Immature natural killer cell (primary cell): ENCODE data around the gene PUS3. TPM values are rescaled to one million over a fixed set of nuclear protein-coding genes. Genes with fewer than 3 reads are reported as not detected.

Experiments
- polyA plus RNA-seq, 3 donors: library from polyadenylated mRNA; unstranded; fragments of 300-500 nt; fragmentation: Illumina TruSeq; gene quantifications; one replicate each; pipeline ENCODE4 v1.2.3, GENCODE V29; 2021

PUS3 gene
- polyA plus RNA-seq, 3 donors from 2014 or later = 5.5 to 17.3 (median 10.0) TPM

Other genes starting within 250 kb of the PUS3 start
- gene ACRV1, start 222.4 kb downstream of the PUS3 start, polyA plus RNA-seq = not detected
- gene PATE1, start 156.9 kb downstream of the PUS3 start, polyA plus RNA-seq = not detected
- gene PATE2, start 124.4 kb downstream of the PUS3 start, polyA plus RNA-seq = not detected
- not detected for gene PATE3, start 115.1 kb downstream of the PUS3 start, polyA plus RNA-seq
- gene PATE4, start 69.9 kb downstream of the PUS3 start, polyA plus RNA-seq = not detected
- gene HYLS1, start 15.5 kb downstream of the PUS3 start, polyA plus RNA-seq = 10 to 100 TPM in 1 of 3 donors, 1 to 10 TPM in 2; 6.2 to 11.5 (median 7.7) TPM
- gene DDX25, start 1.3 kb upstream of the PUS3 start, polyA plus RNA-seq = not detected
- not detected for gene VSIG10L2, start 42.8 kb upstream of the PUS3 start, polyA plus RNA-seq
- not detected for gene CDON, start 159.7 kb upstream of the PUS3 start, polyA plus RNA-seq